Liver (tissue), 9 donors: Measurements from ENCODE around the gene GPR107. TPM values are rescaled to one million over a fixed set of nuclear protein-coding genes. Genes with fewer than 3 reads are reported as not detected.

ENCODE experiments used
- DNase-seq: peaks from one replicate; pipeline ENCODE4 v3.0.0-alpha.2; 2017; ENCODE audit warnings: low spot score
- H3K27ac ChIP-seq, 2 donors: one replicate each; pipeline ENCODE4 v1.7.0; 2013; ENCODE audit warnings: inconsistent platforms in 2 of 2, low read length in 2 of 2, control low read depth in 1 of 2, low read depth in 1 of 2, mild to moderate bottlenecking in 1 of 2
- H3K27me3 ChIP-seq, 4 donors: one replicate each; pipeline versions ENCODE4 v1.6.1 to v1.7.0; 2013; ENCODE audit warnings: low read length in 3 of 4, inconsistent platforms in 1 of 4, mild to moderate bottlenecking in 1 of 4, moderate library complexity in 1 of 4; ENCODE audit not compliant: control insufficient read depth in 4 of 4, insufficient read depth in 4 of 4
- H3K36me3 ChIP-seq, 4 donors: one replicate each; pipeline versions ENCODE4 v1.6.1 to v1.7.0; 2013; ENCODE audit warnings: low read length in 3 of 4, mild to moderate bottlenecking in 3 of 4, low read depth in 1 of 4, moderate library complexity in 1 of 4; ENCODE audit not compliant: control insufficient read depth in 4 of 4, insufficient read depth in 3 of 4
- H3K4me1 ChIP-seq, 4 donors: one replicate each; pipeline versions ENCODE4 v1.6.1 to v1.7.0; 2013; ENCODE audit warnings: low read length in 3 of 4, mild to moderate bottlenecking in 3 of 4, moderate library complexity in 1 of 4; ENCODE audit not compliant: control insufficient read depth in 4 of 4, insufficient read depth in 4 of 4
- H3K4me3 ChIP-seq, 3 donors: one replicate each; pipeline versions ENCODE4 v1.6.1 to v1.7.0; 2013; ENCODE audit warnings: low read length in 3 of 3, control low read depth in 1 of 3, low read depth in 1 of 3, mild to moderate bottlenecking in 1 of 3
- H3K9ac ChIP-seq, 2 donors: one replicate each; pipeline ENCODE4 v1.7.0; 2013; ENCODE audit warnings: low read length in 2 of 2, mild to moderate bottlenecking in 2 of 2, moderate library complexity in 2 of 2, control low read depth in 1 of 2, low read depth in 1 of 2
- H3K9me3 ChIP-seq, 4 donors: one replicate each; pipeline versions ENCODE4 v1.6.1 to v1.7.0; 2013; ENCODE audit warnings: low read length in 3 of 4; ENCODE audit not compliant: control insufficient read depth in 4 of 4
- ATF3 ChIP-seq: IDR thresholded peaks from 2 replicates; pipeline ENCODE4 v1.6.1; 2016; ENCODE audit warnings: antibody characterized with exemption
- CTCF ChIP-seq: fragments of 150-350 bp; IDR thresholded peaks from 2 replicates; pipeline ENCODE4 v1.5.1; 2017; ENCODE audit warnings: improper control_type of control experiment, low read depth, low read length; ENCODE audit not compliant: missing input control
- EGR1 ChIP-seq, 2 donors: IDR thresholded peaks; 2 replicates each; pipeline ENCODE4 v1.6.1; 2016 to 2018; ENCODE audit warnings: antibody characterized with exemption in 2 of 2, low read depth in 2 of 2
- FOXA2 ChIP-seq: IDR thresholded peaks from 2 replicates; pipeline ENCODE4 v1.6.1; 2016; ENCODE audit warnings: antibody characterized with exemption
- GABPA ChIP-seq, 2 donors: IDR thresholded peaks in 1 of 2; conservative IDR thresholded peaks in 1 of 2; 2 replicates each; pipeline ENCODE4 v1.6.1; 2016; ENCODE audit warnings: antibody characterized with exemption in 2 of 2, mild to moderate bottlenecking in 1 of 2, moderate library complexity in 1 of 2
- HNF4A ChIP-seq, 2 donors: conservative IDR thresholded peaks; 2 replicates each; pipeline ENCODE4 v1.6.1; 2016; ENCODE audit warnings: antibody characterized with exemption in 2 of 2, mild to moderate bottlenecking in 2 of 2
- HNF4G ChIP-seq: IDR thresholded peaks from 2 replicates; pipeline ENCODE4 v1.6.1; 2016; ENCODE audit warnings: antibody characterized with exemption
- JUND ChIP-seq, 2 donors: IDR thresholded peaks; 2 replicates each; pipeline ENCODE4 v1.6.1; 2016; ENCODE audit warnings: antibody characterized with exemption in 2 of 2
- MAX ChIP-seq: IDR thresholded peaks from 2 replicates; pipeline ENCODE4 v1.6.1; 2016; ENCODE audit warnings: antibody characterized with exemption
- NR2F2 ChIP-seq: IDR thresholded peaks from 2 replicates; pipeline ENCODE4 v1.6.1; 2016; ENCODE audit warnings: antibody characterized with exemption
- RAD21 ChIP-seq, 2 donors: IDR thresholded peaks; 2 replicates each; pipeline ENCODE4 v1.6.1; 2016; ENCODE audit warnings: antibody characterized with exemption in 2 of 2, mild to moderate bottlenecking in 2 of 2
- REST ChIP-seq: IDR thresholded peaks from 2 replicates; pipeline ENCODE4 v1.6.1; 2016; ENCODE audit warnings: antibody characterized with exemption, mild to moderate bottlenecking
- RXRA ChIP-seq, 2 donors: IDR thresholded peaks; 2 replicates each; pipeline ENCODE4 v1.6.1; 2017 to 2018; ENCODE audit warnings: antibody characterized with exemption in 2 of 2, mild to moderate bottlenecking in 1 of 2
- SP1 ChIP-seq: IDR thresholded peaks from 2 replicates; pipeline ENCODE4 v1.6.1; 2018; ENCODE audit warnings: antibody characterized with exemption, mild to moderate bottlenecking
- TAF1 ChIP-seq: conservative IDR thresholded peaks from 2 replicates; pipeline ENCODE4 v1.6.1; 2016; ENCODE audit warnings: antibody characterized with exemption, mild to moderate bottlenecking
- YY1 ChIP-seq: IDR thresholded peaks from 2 replicates; pipeline ENCODE4 v1.6.1; 2016; ENCODE audit warnings: antibody characterized with exemption, mild to moderate bottlenecking
- ZBTB33 ChIP-seq: IDR thresholded peaks from 2 replicates; pipeline ENCODE4 v1.6.1; 2016; ENCODE audit warnings: antibody characterized with exemption
- WGBS: extraction: QIAGEN DNeasy Blood & Tissue Kit; methylation state at CpG from one replicate; pipeline ENCODE4 v1.1.7; 2013; 5-methylcytosine and 5-hydroxymethylcytosine counted together
- polyA plus RNA-seq, 2 donors: library from polyadenylated mRNA; stranded (reverse) in 1 of 2; unstranded in 1 of 2; fragments of 200-250 nt in 1 of 2; fragments of >200 nt in 1 of 2; fragmentation: Nextera tagmentation in 1 of 2; extraction: Ambion mirVana in 1 of 2; gene quantifications; one replicate each; pipeline versions ENCODE4 v1.2.1 to v1.2.3, GENCODE V29; 2013 to 2015
- total RNA-seq, 2 donors: library from RNA; depleted of rRNA; stranded (reverse); fragments of >200 nt; gene quantifications; one replicate each; pipeline ENCODE4 v1.2.3, GENCODE V29; 2014
- donor health status: healthy.
- donor health status: healthy.
- donor health status: healthy.
- donor health status: healthy.
- donor health status: healthy.

GPR107 gene
- total and polyA plus RNA-seq, 4 donors: 3.8 to 17.2 (median 11.4) TPM

- no peak overlapping the region for H3K9ac ChIP-seq
- no peaks in the 10 kb centered on the region for H3K36me3 ChIP-seq
- DNase-seq: no peak
- no peak overlapping the region for H3K4me3 ChIP-seq
- peaks cover 2 to 11% (median 8%) of the 10 kb centered on the region in 4 donors for H3K4me1 ChIP-seq
- no peaks in the 10 kb centered on the region for H3K27me3 ChIP-seq
- 47% methylated on average over 14 of the region's 14 CpGs for WGBS
- H3K27ac ChIP-seq: no peak overlapping the region
- TF ChIP-seq HNF4G (no peak), JUND (IDR thresholded peaks at IDR 0.05) (no peak), NR2F2 (no peak), RAD21 (IDR thresholded peaks at IDR 0.05) (no peak), EGR1 (IDR thresholded peaks at IDR 0.05; ENCODE audit: low read depth in 2 of 2) (no peak), FOXA2 (no peak), YY1 (no peak), TAF1 (no peak), SP1 (no peak), ATF3 (no peak), CTCF (no peak), REST (no peak), MAX (no peak), GABPA (IDR thresholded peaks at IDR 0.05 in 1 of 2, conservative IDR thresholded peaks at IDR 0.05 in 1 of 2) (no peak), ZBTB33 (no peak), HNF4A (conservative IDR thresholded peaks at IDR 0.05) (no peak)
- H3K9me3 ChIP-seq: no peaks in the 10 kb centered on the region
These were observed 90.3 kb downstream of the GPR107 start for GRCh38 chr9:130143958-130144366.

- no peaks in the 10 kb centered on the region for H3K9me3 ChIP-seq
- H3K4me1 ChIP-seq: peaks cover 2 to 11% (median 8%) of the 10 kb centered on the region in 4 donors
- no peak overlapping the region for H3K9ac ChIP-seq
- TF ChIP-seq EGR1 (IDR thresholded peaks at IDR 0.05; ENCODE audit: low read depth in 2 of 2) (no peak), RXRA (IDR thresholded peaks at IDR 0.05) (peak; percentile 21 to 48), HNF4A (conservative IDR thresholded peaks at IDR 0.05) (peak; percentile 70 to 75), REST (no peak), SP1 (peak; percentile 22), JUND (IDR thresholded peaks at IDR 0.05) (peak in 1 of 2 donors; percentile 42), YY1 (peak; percentile 11), RAD21 (IDR thresholded peaks at IDR 0.05) (peak; percentile 26 to 34), MAX (peak; percentile 46)
- H3K27me3 ChIP-seq: no peaks in the 10 kb centered on the region
- H3K27ac ChIP-seq: no peak overlapping the region
- whole genome bisulfite sequencing: 27% methylated on average over 5 of the region's 5 CpGs
- DNase-seq: no peak
- H3K4me3 ChIP-seq: no peak overlapping the region
- no peaks in the 10 kb centered on the region for H3K36me3 ChIP-seq
These were observed 91.0 kb downstream of the GPR107 start for GRCh38 chr9:130144703-130145102.
